CD4-positive, alpha-beta memory T cell (primary cell): ENCODE measurements around the gene EIF4ENIF1. TPM values are rescaled to one million over a fixed set of nuclear protein-coding genes. Genes with fewer than 3 reads are reported as not detected.
A peak's percentile ranks its signal among the peaks of the same experiment; 100 is the strongest.

Experiments used
- CTCF ChIA-PET: fragments of 350-600 bp; sonication (Branson Sonifier 250); formaldehyde crosslinking; loops from one replicate; lab custom pipeline; 2021; ENCODE audit warnings: inconsistent platforms; ENCODE audit not compliant: partially characterized antibody; lab: Charles Lee
- POLR2A ChIA-PET: fragments of 350-600 bp; sonication (Branson Sonifier 250); formaldehyde crosslinking; loops from one replicate; lab custom pipeline; 2021; ENCODE audit not compliant: partially characterized antibody; lab: Charles Lee
- DNase-seq, 5 donors: peaks; one replicate each; pipeline versions ENCODE4 v3.0.0 to v3.0.0-alpha.2; 2020 to 2022; ENCODE audit warnings: mixed read lengths in 1 of 5
- H3K27ac ChIP-seq: one replicate; pipeline ENCODE4 v1.7.0; 2013; ENCODE audit warnings: low read depth, low read length
- H3K27me3 ChIP-seq: 2 replicates; pipeline ENCODE4 v1.7.0; 2013; ENCODE audit warnings: mild to moderate bottlenecking, low read length, moderate library complexity; ENCODE audit not compliant: insufficient read depth
- H3K36me3 ChIP-seq: 2 replicates; pipeline ENCODE4 v1.7.0; 2013; ENCODE audit warnings: mild to moderate bottlenecking, low read length, moderate library complexity; ENCODE audit not compliant: insufficient read depth
- H3K4me1 ChIP-seq: 2 replicates; pipeline ENCODE4 v1.7.0; 2013; ENCODE audit warnings: mild to moderate bottlenecking, low read length, moderate library complexity; ENCODE audit not compliant: insufficient read depth
- H3K4me3 ChIP-seq, 2 donors: one replicate each; pipeline ENCODE4 v1.7.0; 2013; ENCODE audit warnings: low read length in 2 of 2, mild to moderate bottlenecking in 1 of 2
- H3K9me3 ChIP-seq, 2 donors: one replicate each; pipeline ENCODE4 v1.7.0; 2013; ENCODE audit warnings: low read length in 2 of 2, control low read depth in 1 of 2; ENCODE audit not compliant: control insufficient read depth in 1 of 2
- H3K27ac Mint-ChIP-seq, 7 donors: one replicate each; pipeline ENCODE4 v1.8.0; 2020 to 2021; ENCODE audit warnings: mixed read lengths in 7 of 7, mild to moderate bottlenecking in 6 of 7, inconsistent platforms in 3 of 7, moderate library complexity in 3 of 7
- H3K27me3 Mint-ChIP-seq, 2 donors: one replicate each; pipeline ENCODE4 v1.8.0; 2020 to 2021; ENCODE audit warnings: mixed read lengths in 2 of 2
- H3K36me3 Mint-ChIP-seq, 2 donors: one replicate each; pipeline ENCODE4 v1.8.0; 2020 to 2021; ENCODE audit warnings: mixed read lengths in 2 of 2, inconsistent platforms in 1 of 2, mild to moderate bottlenecking in 1 of 2
- H3K4me1 Mint-ChIP-seq, 4 donors: one replicate each; pipeline ENCODE4 v1.8.0; 2020 to 2021; ENCODE audit warnings: mixed read lengths in 4 of 4, mild to moderate bottlenecking in 1 of 4
- H3K4me3 Mint-ChIP-seq, 8 donors: one replicate each; pipeline ENCODE4 v1.8.0; 2020 to 2021; ENCODE audit warnings: mixed read lengths in 8 of 8, mild to moderate bottlenecking in 7 of 8, moderate library complexity in 6 of 8, inconsistent platforms in 3 of 8
- H3K9me3 Mint-ChIP-seq, 8 donors: one replicate each; pipeline ENCODE4 v1.8.0; 2020 to 2021; ENCODE audit warnings: mixed read lengths in 8 of 8, mild to moderate bottlenecking in 5 of 8, inconsistent platforms in 3 of 8, moderate library complexity in 1 of 8
- intact Hi-C: fragments of 100-400 bp; cut with micrococcal nuclease; formaldehyde crosslinking; loops from one replicate; pipeline ENCODE4 v1.15.1; 2023
- polyA plus RNA-seq, 2 donors: library from polyadenylated mRNA; unstranded; fragments of 300-500 nt; fragmentation: Illumina TruSeq; gene quantifications; one replicate each; pipeline ENCODE4 v1.2.3, GENCODE V29; 2021
- total RNA-seq, 2 experiments: library from RNA; stranded (reverse); gene quantifications; one replicate each; pipeline ENCODE4 v1.2.3, GENCODE V29; 2021

Gene EIF4ENIF1, protein sequence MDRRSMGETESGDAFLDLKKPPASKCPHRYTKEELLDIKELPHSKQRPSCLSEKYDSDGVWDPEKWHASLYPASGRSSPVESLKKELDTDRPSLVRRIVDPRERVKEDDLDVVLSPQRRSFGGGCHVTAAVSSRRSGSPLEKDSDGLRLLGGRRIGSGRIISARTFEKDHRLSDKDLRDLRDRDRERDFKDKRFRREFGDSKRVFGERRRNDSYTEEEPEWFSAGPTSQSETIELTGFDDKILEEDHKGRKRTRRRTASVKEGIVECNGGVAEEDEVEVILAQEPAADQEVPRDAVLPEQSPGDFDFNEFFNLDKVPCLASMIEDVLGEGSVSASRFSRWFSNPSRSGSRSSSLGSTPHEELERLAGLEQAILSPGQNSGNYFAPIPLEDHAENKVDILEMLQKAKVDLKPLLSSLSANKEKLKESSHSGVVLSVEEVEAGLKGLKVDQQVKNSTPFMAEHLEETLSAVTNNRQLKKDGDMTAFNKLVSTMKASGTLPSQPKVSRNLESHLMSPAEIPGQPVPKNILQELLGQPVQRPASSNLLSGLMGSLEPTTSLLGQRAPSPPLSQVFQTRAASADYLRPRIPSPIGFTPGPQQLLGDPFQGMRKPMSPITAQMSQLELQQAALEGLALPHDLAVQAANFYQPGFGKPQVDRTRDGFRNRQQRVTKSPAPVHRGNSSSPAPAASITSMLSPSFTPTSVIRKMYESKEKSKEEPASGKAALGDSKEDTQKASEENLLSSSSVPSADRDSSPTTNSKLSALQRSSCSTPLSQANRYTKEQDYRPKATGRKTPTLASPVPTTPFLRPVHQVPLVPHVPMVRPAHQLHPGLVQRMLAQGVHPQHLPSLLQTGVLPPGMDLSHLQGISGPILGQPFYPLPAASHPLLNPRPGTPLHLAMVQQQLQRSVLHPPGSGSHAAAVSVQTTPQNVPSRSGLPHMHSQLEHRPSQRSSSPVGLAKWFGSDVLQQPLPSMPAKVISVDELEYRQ
- total RNA-seq (10 to 100 TPM; 41.9 to 50.7 TPM), polyA plus RNA-seq (10 to 100 TPM in 1 of 2 donors, 1 to 10 TPM in 1; 6.6 to 17.2 TPM)

DNA sequence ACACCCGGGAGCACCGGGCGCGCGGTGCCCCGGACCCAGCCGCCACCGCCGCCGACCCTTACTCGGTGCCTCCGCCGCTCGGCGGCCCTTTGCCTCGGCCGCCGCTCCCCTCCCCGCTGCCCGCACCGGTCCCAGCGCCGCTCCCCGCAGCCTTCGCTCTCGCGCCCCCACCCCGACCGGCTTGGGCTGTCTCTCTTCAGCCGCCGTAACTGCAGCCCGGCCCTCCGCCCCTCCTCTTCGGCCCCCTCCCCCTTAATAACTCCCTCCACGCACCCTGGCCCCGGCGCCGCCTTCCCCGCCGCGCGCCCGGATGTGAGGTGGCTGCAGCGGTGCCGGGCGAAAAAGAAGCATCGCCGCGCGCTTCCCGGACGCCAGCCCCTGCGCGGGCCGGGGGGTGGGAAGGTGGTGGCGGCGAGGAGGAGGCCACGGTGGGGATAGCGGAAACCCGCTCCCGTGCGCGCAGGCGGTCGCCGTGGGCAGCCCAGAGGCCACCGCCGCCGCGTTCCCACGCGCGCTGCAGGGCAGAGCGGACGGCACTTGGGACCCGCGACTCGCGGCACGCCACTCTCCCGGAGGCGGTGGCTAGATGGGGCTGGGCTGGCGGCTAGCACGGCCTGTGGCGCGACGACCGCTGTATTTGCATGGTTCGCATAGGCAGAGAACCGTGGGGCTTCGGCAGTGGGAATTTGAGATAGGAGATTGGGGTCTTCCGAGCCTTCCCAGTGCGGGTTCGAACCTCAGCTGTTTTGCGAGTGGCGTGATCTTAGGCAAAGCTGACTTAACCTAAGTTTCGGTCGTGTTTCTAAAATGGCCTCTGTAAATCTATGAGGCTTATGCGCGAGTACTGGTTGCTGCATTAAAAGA, at the start of gene EIF4ENIF1:
EIF4ENIF1 (minus strand) TSS at position 211 of the 864 bp plus-strand sequence. CDS start 1,124 bp downstream, outside the sequence.
- H3K36me3 Mint-ChIP-seq = peaks cover 9 to 30% of the 10 kb centered on the region in 2 donors
- Histone ChIP-seq H3K9me3 (no peaks in the 10 kb centered on the region), H3K36me3 (peaks cover 6% of the 10 kb centered on the region), H3K4me1 (peaks cover 52% of the 10 kb centered on the region), H3K27ac (peak within 1 kb of the TSS; percentile 87), H3K4me3 (peak within 1 kb of the TSS; percentile 70 to 77), H3K27me3 (no peaks in the 10 kb centered on the region)
- H3K4me3 Mint-ChIP-seq = peak within 1 kb of the TSS; percentile 92 to 99 (median 96)
- intact Hi-C loops = loop anchor here (1.0 to 10.0 kb wide), 5 partner anchors 7 to 455 kb away; partner anchors contain the start of genes DRG1, PATZ1, PRR14L and YWHAH
- ChIA-PET POLR2A (interaction anchor here (1.0 to 2.9 kb wide), 9 partner anchors 8 to 204 kb away, joined by 3 to 11 read pairs (median 6); partner anchors contain the start of gene PIK3IP1), CTCF (interaction anchor here (1.2 kb wide), 1 partner anchor 38 kb away, joined by 3 read pairs; no protein-coding TSS in a partner anchor)
- peak within 1 kb of the TSS; percentile 94 to 99 (median 96) for H3K27ac Mint-ChIP-seq
- H3K4me1 Mint-ChIP-seq = peaks cover 29 to 54% (median 39%) of the 10 kb centered on the region in 4 donors
- H3K9me3 Mint-ChIP-seq = no peaks in the 10 kb centered on the region
- peak; percentile 88 to 91 (median 89) for DNase-seq
- no peaks in the 10 kb centered on the region for H3K27me3 Mint-ChIP-seq

- ChIA-PET CTCF (interaction anchor here (2.1 kb wide), 1 partner anchor 20 kb away, joined by 5 read pairs; no protein-coding TSS in a partner anchor), POLR2A (no interaction called here)
- intact Hi-C loops = loop anchor here (5.0 kb wide), 1 partner anchor 42 kb away; the partner anchor contains the start of gene SFI1
- Histone ChIP-seq H3K9me3 (no peaks in the 10 kb centered on the region), H3K27me3 (no peaks in the 10 kb centered on the region), H3K27ac (no peak overlapping the region), H3K36me3 (no peaks in the 10 kb centered on the region), H3K4me1 (peaks cover 16% of the 10 kb centered on the region), H3K4me3 (no peak overlapping the region)
- DNase-seq = no peak
- peaks cover 16 to 35% (median 29%) of the 10 kb centered on the region in 4 donors for H3K4me1 Mint-ChIP-seq
- peak overlapping the region in 1 of 8 donors; percentile 2 for H3K4me3 Mint-ChIP-seq
- no peaks in the 10 kb centered on the region for H3K27me3 Mint-ChIP-seq
- H3K36me3 Mint-ChIP-seq = peaks cover 11 to 30% of the 10 kb centered on the region in 2 donors
- no peaks in the 10 kb centered on the region for H3K9me3 Mint-ChIP-seq
- H3K27ac Mint-ChIP-seq = peak overlapping the region; percentile 3 to 77 (median 49)
These were observed 49.2 kb upstream of the EIF4ENIF1 start for GRCh38 chr22:31538815-31539214.

DNA sequence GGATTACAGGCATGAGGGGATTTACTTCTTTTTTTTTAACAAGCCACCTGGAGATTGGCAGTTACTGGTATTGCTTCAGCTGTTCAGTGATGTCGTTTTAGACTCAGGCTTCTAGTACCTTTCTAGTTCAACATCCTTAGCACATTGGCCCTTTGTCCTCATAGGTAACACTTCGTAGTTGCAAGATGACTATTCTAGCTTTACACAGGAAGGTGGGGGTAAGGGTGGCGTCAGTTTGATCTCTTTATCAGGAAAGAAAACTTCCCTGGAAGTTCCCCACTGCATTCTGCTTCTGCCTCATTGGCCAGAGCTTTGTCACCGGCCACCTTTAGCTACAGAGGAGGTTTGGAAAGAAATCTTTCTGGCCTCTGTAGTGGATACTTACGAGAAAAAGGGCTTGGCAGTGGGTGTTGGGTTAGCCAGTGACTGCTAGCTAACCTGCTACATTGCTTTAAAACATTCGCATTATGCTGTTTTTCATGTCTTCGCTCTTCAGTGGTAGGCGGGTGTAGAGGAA, 47.4 kb upstream of the EIF4ENIF1 start:
- Mint-ChIP-seq H3K4me1 (peaks cover 31 to 51% (median 42%) of the 10 kb centered on the region in 4 donors), H3K36me3 (peaks cover 13 to 44% of the 10 kb centered on the region in 2 donors), H3K27me3 (no peaks in the 10 kb centered on the region), H3K4me3 (peak overlapping the region in 3 of 8 donors; percentile 9 to 50 (median 41)), H3K27ac (peak overlapping the region; percentile 38 to 91 (median 53)), H3K9me3 (no peaks in the 10 kb centered on the region)
- Histone ChIP-seq H3K27ac (no peak overlapping the region), H3K27me3 (no peaks in the 10 kb centered on the region), H3K4me1 (peaks cover 32% of the 10 kb centered on the region), H3K4me3 (no peak overlapping the region), H3K36me3 (no peaks in the 10 kb centered on the region), H3K9me3 (no peaks in the 10 kb centered on the region)
- ChIA-PET POLR2A (no interaction called here), CTCF (interaction anchor here (1.1 to 2.1 kb wide), 3 partner anchors 9 to 22 kb away, joined by 3 to 5 read pairs (median 4); no protein-coding TSS in a partner anchor)
- intact Hi-C loops = loop anchor here (5.0 kb wide), 1 partner anchor 40 kb away; the partner anchor contains the start of gene SFI1
- no peak for DNase-seq

GRCh38 chr22:31533374-31533773, 43.7 kb upstream of the EIF4ENIF1 start:
- no peaks in the 10 kb centered on the region for H3K9me3 Mint-ChIP-seq
- no peak for DNase-seq
- H3K27me3 Mint-ChIP-seq = no peaks in the 10 kb centered on the region
- peak overlapping the region; percentile 57 to 92 (median 87) for H3K27ac Mint-ChIP-seq
- Histone ChIP-seq H3K4me1 (peaks cover 33% of the 10 kb centered on the region), H3K9me3 (no peaks in the 10 kb centered on the region), H3K27me3 (no peaks in the 10 kb centered on the region), H3K27ac (no peak overlapping the region), H3K4me3 (no peak overlapping the region), H3K36me3 (peaks cover 7% of the 10 kb centered on the region)
- ChIA-PET CTCF (interaction anchor here (0.6 kb wide), 1 partner anchor 34 kb away, joined by 4 read pairs; no protein-coding TSS in a partner anchor), POLR2A (no interaction called here)
- peaks cover 19 to 49% of the 10 kb centered on the region in 2 donors for H3K36me3 Mint-ChIP-seq
- peak overlapping the region in 1 of 8 donors; percentile 50 for H3K4me3 Mint-ChIP-seq
- intact Hi-C loops = no loop called here
- H3K4me1 Mint-ChIP-seq = peaks cover 30 to 47% (median 37%) of the 10 kb centered on the region in 4 donors

DNA sequence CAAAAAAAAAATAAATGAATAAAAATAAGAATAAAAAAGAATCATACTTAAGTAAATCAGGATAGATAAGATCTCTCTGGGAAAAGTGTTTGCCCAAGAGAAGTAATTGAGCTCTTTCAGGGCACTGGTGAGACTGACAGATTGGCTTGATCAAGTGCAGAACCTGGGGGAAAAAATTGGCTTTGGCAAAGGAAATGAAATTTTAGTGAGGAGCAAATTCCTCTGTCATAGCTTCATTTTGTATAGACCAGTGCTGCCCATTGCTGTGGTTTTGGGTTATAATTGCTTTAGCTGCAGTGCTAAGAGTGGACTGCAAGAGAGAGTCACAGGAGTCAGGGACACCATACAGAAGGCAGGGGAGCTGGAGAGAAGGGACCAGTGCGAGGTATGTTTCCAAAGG, 42.4 kb upstream of the EIF4ENIF1 start:
- Mint-ChIP-seq H3K36me3 (peaks cover 19 to 49% of the 10 kb centered on the region in 2 donors), H3K27ac (peak overlapping the region in 5 of 7 donors; percentile 38 to 88 (median 76)), H3K27me3 (no peaks in the 10 kb centered on the region), H3K4me3 (peak overlapping the region in 1 of 8 donors; percentile 1), H3K4me1 (peaks cover 27 to 38% (median 31%) of the 10 kb centered on the region in 4 donors), H3K9me3 (no peaks in the 10 kb centered on the region)
- ChIA-PET CTCF (interaction anchor here (1.1 to 1.2 kb wide), 2 partner anchors 80 to 133 kb away, joined by 3 read pairs; no protein-coding TSS in a partner anchor), POLR2A (interaction anchor here (1.3 kb wide), 1 partner anchor 16 kb away, joined by 3 read pairs; no protein-coding TSS in a partner anchor)
- intact Hi-C loops = no loop called here
- no peak for DNase-seq
- H3K4me1 ChIP-seq = peaks cover 27% of the 10 kb centered on the region
- no peak overlapping the region for H3K4me3 ChIP-seq
- no peaks in the 10 kb centered on the region for H3K9me3 ChIP-seq
- peaks cover 8% of the 10 kb centered on the region for H3K36me3 ChIP-seq
- H3K27ac ChIP-seq = no peak overlapping the region
- no peaks in the 10 kb centered on the region for H3K27me3 ChIP-seq
